ENCODE data around the gene CEP192.
"Not testable (repeated sequence)": the region's sequence is repeated elsewhere in the genome, so short reads cannot be mapped to it uniquely, and the experiment has no call there.

The CEP192 gene

GRCh38 chr18:12990967-12991820 is at the start of gene CEP192:
TSS of gene CEP192 (plus strand) at chr18:12991362. CDS start at chr18:12999425, 8,063 bp downstream.
- peak; percentile 93 to 95 for DNase-seq

- DNase-seq = no peak
These were observed 47.9 kb upstream of the CEP192 start for GRCh38 chr18:12943215-12943614.

- peak in 1 of 2 experiments; percentile 11 for DNase-seq
These were observed 46.5 kb upstream of the CEP192 start for GRCh38 chr18:12944709-12945108.

- no peak for DNase-seq
These were observed 44.4 kb upstream of the CEP192 start for GRCh38 chr18:12946549-12947284.

- DNase-seq = peak; percentile 84 to 94
These were observed 43.7 kb upstream of the CEP192 start, which contains the start of gene SEH1L for GRCh38 chr18:12947285-12948049. TSS of gene SEH1L (plus strand) at chr18:12948011. CDS start at chr18:12948122, 111 bp downstream.

- DNase-seq = peak; percentile 71 to 85
These were observed 42.9 kb upstream of the CEP192 start for GRCh38 chr18:12948050-12948804.

GRCh38 chr18:12958478-12958877 is 32.7 kb upstream of the CEP192 start:
- DNase-seq = no peak

- DNase-seq = no peak
These were observed 30.8 kb upstream of the CEP192 start for GRCh38 chr18:12960395-12960794.

GRCh38 chr18:12960853-12961397 is 30.2 kb upstream of the CEP192 start:
- no peak for DNase-seq

GRCh38 chr18:12963069-12963468 is 28.1 kb upstream of the CEP192 start:
- DNase-seq = no peak

- no peak for DNase-seq
These were observed 23.0 kb upstream of the CEP192 start for GRCh38 chr18:12968115-12968514.

GRCh38 chr18:12968619-12969018 is 22.5 kb upstream of the CEP192 start:
- DNase-seq = no peak

GRCh38 chr18:12973562-12974213 is 17.5 kb upstream of the CEP192 start:
- DNase-seq = no peak

GRCh38 chr18:12975488-12975887 is 15.7 kb upstream of the CEP192 start:
- no peak for DNase-seq

GRCh38 chr18:12976305-12976704 is 14.9 kb upstream of the CEP192 start:
- DNase-seq = no peak

- not testable (repeated sequence) for DNase-seq
These were observed 11.1 kb upstream of the CEP192 start for GRCh38 chr18:12980065-12980464.

- DNase-seq = no peak
These were observed 1.6 kb upstream of the CEP192 start for GRCh38 chr18:12989397-12990122.

- no peak for DNase-seq
These were observed 1.1 kb upstream of the CEP192 start for GRCh38 chr18:12990123-12990475.

GRCh38 chr18:12990641-12990966 is 558 bp upstream of the CEP192 start:
- DNase-seq = no peak

GRCh38 chr18:12991821-12992179 is 638 bp downstream of the CEP192 start:
- no peak for DNase-seq

- no peak for DNase-seq
These were observed 2.3 kb downstream of the CEP192 start for GRCh38 chr18:12993439-12993838.
